K562 (cell line): Measurements from ENCODE around the gene ANKH. TPM values are rescaled to one million over a fixed set of nuclear protein-coding genes. Genes with fewer than 3 reads are reported as not detected.
A peak's percentile ranks its signal among the peaks of the same experiment; 100 is the strongest.

ENCODE experiments used
- BHLHE40 ChIP-seq: IDR thresholded peaks from 2 replicates; pipeline ENCODE4 v1.6.1; 2011; ENCODE audit warnings: low read length, improper control_type of control experiment
- E2F4 ChIP-seq: sonication (generic); formaldehyde crosslinking; IDR thresholded peaks from 2 replicates; pipeline ENCODE4 v1.8.0; 2022; ENCODE audit warnings: mild to moderate bottlenecking, low read depth, missing genetic modification reagents
- FOSL1 ChIP-seq: fragments of 200-800 bp; sonication (Bioruptor generic); conservative IDR thresholded peaks from 2 replicates; pipeline ENCODE4 v1.6.1; 2016; ENCODE audit warnings: missing genetic modification characterization, missing compliant biosample characterization
- HDAC2 ChIP-seq: fragments of 450-650 bp; IDR thresholded peaks from 2 replicates; pipeline ENCODE4 v1.6.1; 2016; ENCODE audit warnings: mild to moderate bottlenecking
- JUND ChIP-seq, 2 experiments: IDR thresholded peaks; 2 replicates in 1 of 2; 3 replicates in 1 of 2; pipeline ENCODE4 v1.6.1; 2011; ENCODE audit warnings: borderline replicate concordance in 2 of 2, low read depth in 2 of 2, low read length in 2 of 2, improper control_type of control experiment in 1 of 2, missing biosample characterization in 1 of 2, missing genetic modification characterization in 1 of 2, missing genetic modification reagents in 1 of 2
- KDM2B ChIP-seq: fragments of 250-450 bp; sonication (Bioruptor Pico); IDR thresholded peaks from 2 replicates; pipeline ENCODE4 v1.8.0; 2021; ENCODE audit warnings: mild to moderate bottlenecking, moderate library complexity
- MNT ChIP-seq, 2 experiments: fragments of 450-650 bp; conservative IDR thresholded peaks; 2 replicates each; pipeline ENCODE4 v1.6.1; 2017; ENCODE audit warnings: mild to moderate bottlenecking in 2 of 2, moderate library complexity in 2 of 2
- MYC ChIP-seq, 2 experiments: fragments of 250-450 bp in 1 of 2; sonication (Bioruptor Pico) in 1 of 2; IDR thresholded peaks; 2 replicates each; pipeline versions ENCODE4 v1.5.1 to v1.6.1; 2012 to 2021; ENCODE audit warnings: low read depth in 2 of 2, borderline replicate concordance in 1 of 2, improper control_type of control experiment in 1 of 2, low read length in 1 of 2, mild to moderate bottlenecking in 1 of 2, moderate library complexity in 1 of 2
- PBX2 ChIP-seq, 2 experiments: IDR thresholded peaks in 1 of 2; conservative IDR thresholded peaks in 1 of 2; 2 replicates each; pipeline ENCODE4 v1.6.1; 2016; ENCODE audit warnings: low read depth in 2 of 2, mild to moderate bottlenecking in 1 of 2, missing compliant biosample characterization in 1 of 2, missing genetic modification characterization in 1 of 2, moderate library complexity in 1 of 2
- RAD51 ChIP-seq: fragments of 450-650 bp; IDR thresholded peaks from 2 replicates; pipeline ENCODE4 v1.7.1; 2016; ENCODE audit warnings: low read depth, mild to moderate bottlenecking, borderline replicate concordance
- RCOR1 ChIP-seq, 2 experiments: IDR thresholded peaks; 2 replicates each; pipeline ENCODE4 v1.6.1; 2012; ENCODE audit warnings: low read depth in 2 of 2, low read length in 2 of 2, borderline replicate concordance in 1 of 2, improper control_type of control experiment in 1 of 2
- ZBTB9 ChIP-seq: fragments of 450-650 bp; formaldehyde crosslinking; IDR thresholded peaks from 2 replicates; pipeline ENCODE4 v1.4.0; 2020; ENCODE audit warnings: mild to moderate bottlenecking, moderate library complexity
- ZNF592 ChIP-seq: fragments of 450-650 bp; IDR thresholded peaks from 2 replicates; pipeline ENCODE4 v1.6.1; 2017; ENCODE audit warnings: antibody characterized with exemption, mild to moderate bottlenecking
- ZNF76 ChIP-seq: fragments of 250-450 bp; sonication (Bioruptor Pico); IDR thresholded peaks from 2 replicates; pipeline ENCODE4 v1.4.0; 2020; ENCODE audit warnings: mild to moderate bottlenecking, moderate library complexity, borderline replicate concordance
- polyA plus RNA-seq, 8 experiments: library from polyadenylated mRNA; depleted of rRNA in 4 of 8; stranded (reverse) in 5 of 8; unstranded in 3 of 8; fragments of >200 nt; fragmentation: Nextera tagmentation in 2 of 8; fragmentation: Illumina TruSeq in 1 of 8; extraction: Ambion mirVana in 2 of 8; extraction: Trizol in 1 of 8; gene quantifications; 2 replicates each; pipeline versions ENCODE4 v1.2.1 to v1.2.3, GENCODE V29; 2011 to 2014; ENCODE audit warnings: inconsistent platforms in 1 of 8, missing spikeins in 1 of 8
- total RNA-seq, 7 experiments: library from RNA; depleted of rRNA in 6 of 7; stranded (reverse); fragments of >200 nt in 6 of 7; fragmentation: Illumina TruSeq in 2 of 7; extraction: Trizol in 2 of 7; gene quantifications; 2 replicates each; pipeline versions ENCODE4 v1.2.1 to v1.2.3, GENCODE V29; 2011 to 2021; ENCODE audit warnings: low replicate concordance in 1 of 7

ANKH gene
- total and polyA plus RNA-seq, 9 of the 15 experiments (the other 6 are each of a cell fraction or from before 2014, with no cell fraction given), result 0.79 to 12.2 (median 4.5) TPM

GRCh38 chr5:14695152-14695551 lies 176.4 kb downstream of the ANKH start (continued):
- no peak for TF ChIP-seq PBX2 (CRISPR knock-in tag; IDR thresholded peaks at IDR 0.05; ENCODE audit: low read depth)
- 0 out of 2 replicates have a peak, but pooled peaks have one; percentile 30 for TF ChIP-seq PBX2 (tag; conservative IDR thresholded peaks at IDR 0.05; ENCODE audit: low read depth)
- TF ChIP-seq HDAC2, result no peak
- TF ChIP-seq KDM2B (CRISPR knock-in tag), result no peak
- TF ChIP-seq RCOR1 (IDR thresholded peaks at IDR 0.05; ENCODE audit: borderline replicate concordance in 1 of 2, low read depth in 2 of 2, low read length in 2 of 2), result peak in 1 of 2 experiments; percentile 51; a peak in 1 of 4 replicates
- TF ChIP-seq ZBTB9 (CRISPR knock-in tag), result 0 out of 2 replicates have a peak, but pooled peaks have one; percentile 41
- TF ChIP-seq BHLHE40, result peak; percentile 65
- TF ChIP-seq FOSL1 (tag), result no peak
- TF ChIP-seq ZNF592, result peak; percentile 45; the same call in 1 of the 2 replicates
- peak; percentile 21; the same call in 1 of the 2 replicates for TF ChIP-seq JUND (IDR thresholded peaks at IDR 0.05; ENCODE audit: borderline replicate concordance, low read depth, low read length)
- TF ChIP-seq JUND (tag; IDR thresholded peaks at IDR 0.05; ENCODE audit: borderline replicate concordance, low read depth, low read length), result no peak
- no peak for TF ChIP-seq E2F4
- TF ChIP-seq ZNF76 (CRISPR knock-in tag), result no peak
- peak; percentile 64 for TF ChIP-seq RAD51
- TF ChIP-seq MNT (conservative IDR thresholded peaks at IDR 0.05), result 0 out of 4 replicates have a peak, but pooled peaks of 1 of the 2 experiments have one; percentile 7
- TF ChIP-seq MYC (IDR thresholded peaks at IDR 0.05; ENCODE audit: low read depth, low read length), result no peak
- TF ChIP-seq MYC (CRISPR knock-in tag; IDR thresholded peaks at IDR 0.05; ENCODE audit: borderline replicate concordance, low read depth), result peak; percentile 40; the same call in 1 of the 2 replicates
